Measurements from ENCODE around the gene MX1.

The MX1 gene

DNA sequence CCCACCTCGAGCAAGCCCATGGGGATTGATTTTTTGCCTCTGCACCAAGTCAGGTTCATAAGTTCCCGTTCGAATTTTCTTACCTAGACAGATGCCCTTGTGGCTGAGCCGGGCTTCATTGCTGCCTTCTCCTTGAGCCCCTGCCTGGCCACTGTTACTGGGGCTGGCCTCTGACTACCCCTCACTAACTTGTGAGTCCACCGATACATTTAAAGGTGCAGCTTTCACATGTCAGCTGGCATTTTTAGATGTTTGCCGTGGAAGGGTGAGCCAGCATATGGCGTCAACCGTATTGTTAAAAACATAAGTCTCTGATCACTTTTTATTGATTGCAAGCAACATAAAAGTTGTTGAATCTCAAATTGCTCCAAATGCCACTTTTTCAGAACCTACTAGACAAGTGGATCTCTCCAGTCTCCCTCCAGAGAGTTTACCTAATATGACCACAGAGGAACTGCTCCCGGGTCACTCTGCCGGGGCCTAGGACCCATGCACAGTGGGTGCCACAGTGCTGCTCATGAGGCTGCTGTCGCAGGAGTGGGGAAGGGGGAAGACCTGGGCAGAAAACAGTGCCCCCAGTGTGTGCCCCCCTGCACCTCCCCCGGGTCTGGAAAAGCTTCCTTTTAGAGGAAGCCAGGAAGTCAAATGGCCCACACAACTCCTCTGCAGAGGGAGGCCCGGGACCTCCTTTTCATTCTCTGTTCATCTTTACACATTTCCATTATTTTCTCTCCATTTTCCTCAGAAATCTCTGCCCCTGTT, 18.8 kb downstream of the MX1 start:
- Mint-ChIP-seq H3K27ac (no peak overlapping the region), H3K9me3 (peaks cover 7% of the 10 kb centered on the region), H3K4me1 (peaks cover 6% of the 10 kb centered on the region), H3K4me3 (no peak overlapping the region), H3K36me3 (ENCODE audit: low read depth) (no peaks in the 10 kb centered on the region), H3K27me3 (ENCODE audit: low read depth, poor library complexity) (peaks cover 7% of the 10 kb centered on the region)
- TF ChIP-seq, protein P1, sequence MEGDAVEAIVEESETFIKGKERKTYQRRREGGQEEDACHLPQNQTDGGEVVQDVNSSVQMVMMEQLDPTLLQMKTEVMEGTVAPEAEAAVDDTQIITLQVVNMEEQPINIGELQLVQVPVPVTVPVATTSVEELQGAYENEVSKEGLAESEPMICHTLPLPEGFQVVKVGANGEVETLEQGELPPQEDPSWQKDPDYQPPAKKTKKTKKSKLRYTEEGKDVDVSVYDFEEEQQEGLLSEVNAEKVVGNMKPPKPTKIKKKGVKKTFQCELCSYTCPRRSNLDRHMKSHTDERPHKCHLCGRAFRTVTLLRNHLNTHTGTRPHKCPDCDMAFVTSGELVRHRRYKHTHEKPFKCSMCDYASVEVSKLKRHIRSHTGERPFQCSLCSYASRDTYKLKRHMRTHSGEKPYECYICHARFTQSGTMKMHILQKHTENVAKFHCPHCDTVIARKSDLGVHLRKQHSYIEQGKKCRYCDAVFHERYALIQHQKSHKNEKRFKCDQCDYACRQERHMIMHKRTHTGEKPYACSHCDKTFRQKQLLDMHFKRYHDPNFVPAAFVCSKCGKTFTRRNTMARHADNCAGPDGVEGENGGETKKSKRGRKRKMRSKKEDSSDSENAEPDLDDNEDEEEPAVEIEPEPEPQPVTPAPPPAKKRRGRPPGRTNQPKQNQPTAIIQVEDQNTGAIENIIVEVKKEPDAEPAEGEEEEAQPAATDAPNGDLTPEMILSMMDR (IDR thresholded peaks at IDR 0.05): no peak
- no peak for DNase-seq

DNA sequence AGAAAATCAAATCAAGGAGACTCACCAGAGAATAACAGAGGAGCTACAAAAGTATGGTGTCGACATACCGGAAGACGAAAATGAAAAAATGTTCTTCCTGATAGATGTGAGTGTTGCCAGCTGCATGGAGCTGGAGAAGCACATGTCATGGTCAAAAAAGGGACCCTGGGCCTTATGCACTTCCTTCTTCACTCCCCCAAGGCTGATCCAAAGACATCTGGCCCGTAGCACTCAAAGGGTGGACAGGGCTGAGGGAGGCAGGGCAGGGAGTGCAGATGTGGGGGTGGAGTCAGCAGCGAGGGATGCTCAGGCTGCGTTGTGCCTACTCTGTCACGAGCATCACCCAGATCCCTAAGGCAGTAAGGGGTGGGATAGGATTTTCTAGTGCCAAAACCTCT, 19.4 kb downstream of the MX1 start:
- Mint-ChIP-seq H3K4me1 (peaks cover 6% of the 10 kb centered on the region), H3K27me3 (ENCODE audit: low read depth, poor library complexity) (peaks cover 7% of the 10 kb centered on the region), H3K4me3 (no peak overlapping the region), H3K36me3 (ENCODE audit: low read depth) (no peaks in the 10 kb centered on the region), H3K9me3 (peaks cover 7% of the 10 kb centered on the region), H3K27ac (no peak overlapping the region)
- no peak for DNase-seq
- TF ChIP-seq, protein P1 (IDR thresholded peaks at IDR 0.05): no peak

DNA sequence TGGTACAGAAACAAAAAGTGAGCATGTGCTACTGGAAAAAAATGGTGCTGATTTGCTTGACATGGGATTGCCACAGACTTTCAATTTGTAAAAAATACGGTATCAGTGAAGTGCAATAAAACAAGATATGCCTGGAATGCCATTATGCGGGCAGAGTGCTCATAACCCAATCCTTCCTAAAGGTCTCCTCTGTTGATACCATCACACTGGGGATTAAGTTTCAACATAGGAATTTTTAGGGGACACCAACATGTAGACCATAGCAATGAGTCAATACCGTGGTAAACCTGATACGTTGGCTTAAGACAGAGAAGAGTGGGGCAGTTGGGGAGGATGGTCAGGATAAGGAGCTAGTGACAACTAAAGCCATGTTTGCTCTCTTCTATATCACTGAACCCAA, 20.5 kb downstream of the MX1 start:
- no peak for DNase-seq
- H3K27ac Mint-ChIP-seq: no peak overlapping the region
- peaks cover 7% of the 10 kb centered on the region for H3K9me3 Mint-ChIP-seq
- H3K36me3 Mint-ChIP-seq (ENCODE audit: low read depth): no peaks in the 10 kb centered on the region
- H3K4me1 Mint-ChIP-seq: peaks cover 6% of the 10 kb centered on the region
- no peak overlapping the region for H3K4me3 Mint-ChIP-seq
- H3K27me3 Mint-ChIP-seq (ENCODE audit: low read depth, poor library complexity): peaks cover 7% of the 10 kb centered on the region
- TF ChIP-seq, protein P1 (IDR thresholded peaks at IDR 0.05): no peak

DNA sequence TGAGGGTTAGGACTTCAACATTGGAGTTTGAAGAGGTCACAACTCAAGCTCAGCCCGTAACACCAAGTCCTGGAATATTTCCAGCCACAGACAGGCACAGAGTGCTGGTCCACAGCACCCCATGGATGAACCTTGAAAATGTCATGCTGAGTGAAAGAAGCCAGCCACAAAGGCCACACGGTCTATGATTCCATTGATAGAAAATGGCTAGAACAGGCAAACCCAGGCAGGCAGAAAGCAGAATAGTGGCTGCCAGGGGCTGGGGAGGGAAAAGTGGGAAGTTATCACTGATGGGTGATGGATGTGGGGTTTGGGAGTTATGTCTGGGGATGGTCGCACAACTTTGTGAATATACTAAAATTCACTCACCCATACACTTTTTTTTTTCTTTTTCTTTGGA, 21.3 kb downstream of the MX1 start:
- peaks cover 6% of the 10 kb centered on the region for H3K4me1 Mint-ChIP-seq

DNA sequence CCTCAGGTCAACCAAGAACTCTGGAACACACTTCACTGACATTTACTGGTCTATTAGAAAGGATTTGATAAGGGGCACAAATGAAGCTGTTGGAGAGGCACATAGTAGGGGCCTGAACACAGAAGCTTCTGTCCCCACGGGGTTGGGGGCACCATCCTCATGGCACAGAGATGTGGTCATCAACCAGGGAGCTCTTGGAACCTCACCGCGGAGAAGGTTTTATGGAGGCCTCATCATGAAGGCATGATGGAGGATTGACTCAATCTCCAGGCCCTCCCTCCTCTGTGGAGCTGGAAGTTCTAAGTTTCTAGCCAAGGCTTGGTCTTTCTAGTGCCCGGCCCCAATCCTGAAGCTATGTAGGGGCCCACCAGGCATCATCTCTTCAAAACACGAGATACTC, 23.6 kb downstream of the MX1 start:
- H3K36me3 Mint-ChIP-seq (ENCODE audit: low read depth): no peaks in the 10 kb centered on the region
- DNase-seq: no peak
- peaks cover 7% of the 10 kb centered on the region for H3K27me3 Mint-ChIP-seq (ENCODE audit: low read depth, poor library complexity)
- H3K4me1 Mint-ChIP-seq: peaks cover 6% of the 10 kb centered on the region
- H3K4me3 Mint-ChIP-seq: no peak overlapping the region
- H3K9me3 Mint-ChIP-seq: peaks cover 7% of the 10 kb centered on the region
- no peak overlapping the region for H3K27ac Mint-ChIP-seq
- TF ChIP-seq, protein P1 (IDR thresholded peaks at IDR 0.05): no peak

More for the DNA sequence above, 21.3 kb downstream of the MX1 start:
- H3K27me3 Mint-ChIP-seq (ENCODE audit: low read depth, poor library complexity): peaks cover 7% of the 10 kb centered on the region
- no peak overlapping the region for H3K4me3 Mint-ChIP-seq
- H3K36me3 Mint-ChIP-seq (ENCODE audit: low read depth): no peaks in the 10 kb centered on the region
- no peak for DNase-seq
- H3K27ac Mint-ChIP-seq: no peak overlapping the region
- TF ChIP-seq, protein P1 (IDR thresholded peaks at IDR 0.05): no peak
- H3K9me3 Mint-ChIP-seq: peaks cover 7% of the 10 kb centered on the region

Data from nephron progenitor cell (in vitro differentiated cells).